B cell (primary cell): ENCODE data around the gene TDRD12. TPM values are rescaled to one million over a fixed set of nuclear protein-coding genes. Genes with fewer than 3 reads are reported as not detected.

ENCODE experiments used
- ATAC-seq: fragments of 200-7000 bp; cut with Tn5 transposase; one replicate; pipeline ENCODE4 v1.10.0; 2021; ENCODE audit warnings: low read depth, mild to moderate bottlenecking, moderate number of reproducible peaks, moderate library complexity
- CTCF ChIA-PET: fragments of 350-600 bp; sonication (Branson Sonifier 250); formaldehyde crosslinking; loops from one replicate; lab custom pipeline; 2021; ENCODE audit warnings: antibody characterized with exemption, inconsistent platforms; lab: Charles Lee
- POLR2A ChIA-PET: fragments of 350-600 bp; sonication (Branson Sonifier 250); formaldehyde crosslinking; loops from one replicate; lab custom pipeline; 2021; ENCODE audit warnings: antibody characterized with exemption; lab: Charles Lee
- DNase-seq: peaks from one replicate; pipeline ENCODE4 v3.0.0; 2013
- H2AFZ ChIP-seq: 2 replicates; pipeline ENCODE4 v1.6.1; 2012; ENCODE audit warnings: mild to moderate bottlenecking, low read depth, low read length; ENCODE audit not compliant: insufficient read depth, poor library complexity, severe bottlenecking
- H3K27ac ChIP-seq, 2 donors: 1 replicate in 1 of 2; 2 replicates in 1 of 2; pipeline ENCODE4 v1.5.1; 2012 to 2013; ENCODE audit warnings: low read length in 2 of 2, mild to moderate bottlenecking in 2 of 2, moderate library complexity in 1 of 2
- H3K27me3 ChIP-seq, 4 experiments: fragments of 200-600 bp in 1 of 4; sonication (generic) in 1 of 4; replicated peaks in 1 of 4; 1 replicate in 2 of 4; 2 replicates in 2 of 4; pipeline versions ENCODE4 v1.6.1 to v1.7.0; 2013 to 2016; ENCODE audit warnings: low read length in 3 of 4, mild to moderate bottlenecking in 2 of 4, mixed read lengths in 1 of 4, moderate library complexity in 1 of 4; ENCODE audit not compliant: insufficient read depth in 4 of 4, control insufficient read depth in 3 of 4; ENCODE audit errors: control extremely low read depth in 1 of 4
- H3K36me3 ChIP-seq, 2 experiments: replicated peaks in 1 of 2; 1 replicate in 1 of 2; 2 replicates in 1 of 2; pipeline versions ENCODE4 v1.6.1 to v1.7.1; 2013; ENCODE audit warnings: low read length in 1 of 2; ENCODE audit not compliant: insufficient read depth in 2 of 2, control insufficient read depth in 1 of 2; ENCODE audit errors: control extremely low read depth in 1 of 2, extremely low read depth in 1 of 2
- H3K4me1 ChIP-seq, 2 donors: fragments of 200-600 bp in 1 of 2; sonication (generic) in 1 of 2; 1 replicate in 1 of 2; 2 replicates in 1 of 2; pipeline versions ENCODE4 v1.5.1 to v1.6.1; 2013 to 2017; ENCODE audit warnings: low read length in 2 of 2; ENCODE audit not compliant: control insufficient read depth in 2 of 2, insufficient read depth in 2 of 2
- H3K4me2 ChIP-seq: replicated peaks from 2 replicates; pipeline ENCODE3; 2012; ENCODE audit warnings: mild to moderate bottlenecking, low read depth, low read length; ENCODE audit not compliant: poor library complexity, severe bottlenecking
- H3K4me3 ChIP-seq, 5 experiments: fragments of 200-600 bp in 1 of 5; sonication (generic) in 1 of 5; 1 replicate in 3 of 5; 2 replicates in 2 of 5; pipeline versions ENCODE4 v1.5.1 to v1.7.0; 2011 to 2016; ENCODE audit warnings: low read length in 4 of 5, mild to moderate bottlenecking in 4 of 5, low read depth in 2 of 5, control low read depth in 1 of 5, moderate library complexity in 1 of 5; ENCODE audit not compliant: insufficient read depth in 1 of 5; ENCODE audit errors: control extremely low read depth in 1 of 5, extremely low read depth in 1 of 5
- H3K79me2 ChIP-seq: fragments of 200-600 bp; sonication (generic); one replicate; pipeline ENCODE4 v1.6.0; 2016; ENCODE audit warnings: low read length; ENCODE audit not compliant: control insufficient read depth, insufficient read depth
- H3K9ac ChIP-seq: fragments of 200-600 bp; sonication (generic); 2 replicates; pipeline ENCODE4 v1.6.1; 2017; ENCODE audit warnings: mild to moderate bottlenecking, low read length, moderate library complexity
- H3K9me3 ChIP-seq, 3 donors: one replicate each; pipeline versions ENCODE4 v1.6.1 to v1.7.1; 2013; ENCODE audit warnings: low read length in 2 of 3; ENCODE audit not compliant: control insufficient read depth in 2 of 3, insufficient read depth in 1 of 3; ENCODE audit errors: control extremely low read depth in 1 of 3
- H4K20me1 ChIP-seq: 2 replicates; pipeline ENCODE4 v1.6.0; 2012; ENCODE audit warnings: mild to moderate bottlenecking, low read length; ENCODE audit not compliant: insufficient read depth, control insufficient read depth, poor library complexity, severe bottlenecking
- H3K27ac Mint-ChIP-seq: one replicate; pipeline ENCODE4 v1.8.0; 2021; ENCODE audit warnings: mixed read lengths
- H3K27me3 Mint-ChIP-seq: one replicate; pipeline ENCODE4 v1.8.0; 2021; ENCODE audit warnings: mixed read lengths
- H3K4me1 Mint-ChIP-seq: one replicate; pipeline ENCODE4 v1.8.0; 2021; ENCODE audit warnings: mixed read lengths
- H3K4me3 Mint-ChIP-seq: one replicate; pipeline ENCODE4 v1.8.0; 2021; ENCODE audit warnings: mixed read lengths
- H3K9me3 Mint-ChIP-seq: one replicate; pipeline ENCODE4 v1.8.0; 2022; ENCODE audit warnings: mixed read lengths; ENCODE audit not compliant: insufficient read depth
- EZH2 ChIP-seq: IDR thresholded peaks from 2 replicates; pipeline ENCODE4 v1.6.1; 2012; ENCODE audit warnings: borderline replicate concordance, low read depth, mild to moderate bottlenecking, moderate library complexity, low read length; ENCODE audit not compliant: insufficient read depth, poor library complexity, severe bottlenecking
- whole genome bisulfite sequencing: methylation state at CpG from one replicate; pipeline ENCODE4 v1.1.5; 2013; ENCODE audit warnings: missing lambda C conversion rate; ENCODE audit not compliant: insufficient coverage; 5-methylcytosine and 5-hydroxymethylcytosine counted together
- intact Hi-C: fragments of 100-400 bp; cut with micrococcal nuclease; formaldehyde crosslinking; loops from one replicate; pipeline ENCODE4 v1.10.0; 2022
- polyA plus RNA-seq: library from polyadenylated mRNA; depleted of rRNA; stranded (reverse); fragments of >200 nt; gene quantifications from 2 replicates; pipeline ENCODE4 v1.2.3, GENCODE V29; 2012
- total RNA-seq, 2 donors: library from RNA; stranded (reverse); fragments of 120-200 nt in 1 of 2; gene quantifications; 1 replicate in 1 of 2; 2 replicates in 1 of 2; pipeline versions ENCODE4 v1.2.3 to v1.2.4, GENCODE V29; 2013 to 2022
- TF ChIP-seq, protein P1 (sequence below): fragments of 200-600 bp; IDR thresholded peaks from one replicate; pipeline ENCODE4 v1.8.0; 2022; ENCODE audit warnings: antibody characterized with exemption, mild to moderate bottlenecking

The TDRD12 gene
- total and polyA plus RNA-seq, 2 donors (not counting 1 experiment from before 2014, with no cell fraction given), result 0.30 to 1.1 TPM

GRCh38 chr19:32863841-32864240 is 144.3 kb downstream of the TDRD12 start:
- CTCF ChIA-PET, result no interaction called here

DNA sequence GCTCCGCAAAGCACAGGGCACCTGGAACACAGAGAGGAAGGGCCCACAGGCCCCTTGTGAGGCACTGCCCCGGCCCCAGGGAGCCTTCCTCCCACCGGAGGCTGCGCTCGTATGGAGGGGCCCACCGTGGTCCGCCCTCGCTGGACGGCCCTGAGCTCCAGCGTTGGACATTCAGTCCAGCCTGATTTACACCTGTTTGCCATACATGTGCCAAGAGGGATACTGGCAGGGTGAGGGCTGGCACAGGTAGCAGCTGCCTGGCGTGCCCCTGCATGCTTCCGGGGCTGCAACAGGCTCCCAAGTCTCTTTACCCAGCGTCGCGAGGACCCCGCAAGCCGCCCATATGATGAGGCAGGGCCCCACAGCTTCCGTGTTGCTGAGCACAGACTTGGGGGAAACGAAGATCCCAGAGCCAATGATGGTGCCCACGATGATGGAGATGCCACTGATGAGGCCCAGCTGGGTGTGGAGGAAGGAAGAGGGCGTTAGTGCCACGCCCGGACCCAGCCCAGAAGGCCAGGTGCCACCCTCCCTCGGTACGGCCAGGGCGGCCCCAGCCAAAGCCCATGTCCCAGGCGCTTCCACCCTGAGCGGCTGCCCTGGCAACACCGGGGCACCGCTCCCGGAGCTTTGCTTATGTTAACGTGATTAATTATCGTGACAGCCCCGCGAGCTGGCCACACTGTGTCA is 144.9 kb downstream of the TDRD12 start:
- no peak overlapping the region for H3K4me3 Mint-ChIP-seq
- no peaks in the 10 kb centered on the region for H4K20me1 ChIP-seq
- H3K4me1 Mint-ChIP-seq, result no peaks in the 10 kb centered on the region
- no peaks in the 10 kb centered on the region for H3K9me3 ChIP-seq
- 97% methylated on average over 35 of the region's 35 CpGs for WGBS
- no peak overlapping the region for H2AFZ ChIP-seq
- H3K9me3 Mint-ChIP-seq, result no peaks in the 10 kb centered on the region
- POLR2A ChIA-PET, result no interaction called here
- no peak overlapping the region for H3K4me2 ChIP-seq
- H3K27ac Mint-ChIP-seq, result no peak overlapping the region
- H3K27me3 ChIP-seq, result no peaks in the 10 kb centered on the region
- H3K4me1 ChIP-seq, result no peaks in the 10 kb centered on the region
- CTCF ChIA-PET, result no interaction called here
- H3K4me3 ChIP-seq, result no peak overlapping the region
- ATAC-seq (no peak), DNase-seq (no peak)
- no peaks in the 10 kb centered on the region for H3K79me2 ChIP-seq
- no peak overlapping the region for H3K27ac ChIP-seq
- H3K27me3 Mint-ChIP-seq, result no peaks in the 10 kb centered on the region
- H3K36me3 ChIP-seq, result no peaks in the 10 kb centered on the region
- no peak overlapping the region for H3K9ac ChIP-seq
- TF ChIP-seq, protein P1, sequence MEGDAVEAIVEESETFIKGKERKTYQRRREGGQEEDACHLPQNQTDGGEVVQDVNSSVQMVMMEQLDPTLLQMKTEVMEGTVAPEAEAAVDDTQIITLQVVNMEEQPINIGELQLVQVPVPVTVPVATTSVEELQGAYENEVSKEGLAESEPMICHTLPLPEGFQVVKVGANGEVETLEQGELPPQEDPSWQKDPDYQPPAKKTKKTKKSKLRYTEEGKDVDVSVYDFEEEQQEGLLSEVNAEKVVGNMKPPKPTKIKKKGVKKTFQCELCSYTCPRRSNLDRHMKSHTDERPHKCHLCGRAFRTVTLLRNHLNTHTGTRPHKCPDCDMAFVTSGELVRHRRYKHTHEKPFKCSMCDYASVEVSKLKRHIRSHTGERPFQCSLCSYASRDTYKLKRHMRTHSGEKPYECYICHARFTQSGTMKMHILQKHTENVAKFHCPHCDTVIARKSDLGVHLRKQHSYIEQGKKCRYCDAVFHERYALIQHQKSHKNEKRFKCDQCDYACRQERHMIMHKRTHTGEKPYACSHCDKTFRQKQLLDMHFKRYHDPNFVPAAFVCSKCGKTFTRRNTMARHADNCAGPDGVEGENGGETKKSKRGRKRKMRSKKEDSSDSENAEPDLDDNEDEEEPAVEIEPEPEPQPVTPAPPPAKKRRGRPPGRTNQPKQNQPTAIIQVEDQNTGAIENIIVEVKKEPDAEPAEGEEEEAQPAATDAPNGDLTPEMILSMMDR, result no peak
- TF ChIP-seq EZH2, result no peak
- intact Hi-C loops, result no loop called here

More at GRCh38 chr19:32863841-32864240, 144.3 kb downstream of the TDRD12 start:
- Histone ChIP-seq H3K4me1 (no peaks in the 10 kb centered on the region), H3K27ac (no peak overlapping the region), H3K79me2 (no peaks in the 10 kb centered on the region), H2AFZ (no peak overlapping the region), H3K4me3 (no peak overlapping the region), H3K9me3 (no peaks in the 10 kb centered on the region), H3K9ac (no peak overlapping the region), H4K20me1 (no peaks in the 10 kb centered on the region), H3K27me3 (no peaks in the 10 kb centered on the region), H3K36me3 (no peaks in the 10 kb centered on the region), H3K4me2 (no peak overlapping the region)
- intact Hi-C loops, result no loop called here
- Mint-ChIP-seq H3K27me3 (no peaks in the 10 kb centered on the region), H3K9me3 (no peaks in the 10 kb centered on the region), H3K4me3 (no peak overlapping the region), H3K27ac (no peak overlapping the region), H3K4me1 (no peaks in the 10 kb centered on the region)
- POLR2A ChIA-PET, result no interaction called here
- no peak for ATAC-seq
- no peak for TF ChIP-seq EZH2
- TF ChIP-seq, protein P1, result no peak
- 90% methylated on average over 13 of the region's 13 CpGs for WGBS
- DNase-seq, result no peak
